T-helper 17 cell (primary cell): Measurements from ENCODE around the gene LRRC46. TPM values are rescaled to one million over a fixed set of nuclear protein-coding genes. Genes with fewer than 3 reads are reported as not detected.

Experiments used
- ATAC-seq: fragments of 150-1000 bp; cut with Tn5 transposase; 2 replicates; pipeline ENCODE4 v1.10.0; 2021; ENCODE audit warnings: mild to moderate bottlenecking, moderate library complexity
- DNase-seq, 3 donors: peaks; one replicate each; pipeline versions ENCODE4 v3.0.0 to v3.0.0-alpha.2; 2020 to 2021
- H3K9me3 ChIP-seq: one replicate; pipeline ENCODE4 v1.7.0; 2013; ENCODE audit warnings: low read length, mild to moderate bottlenecking; ENCODE audit not compliant: control insufficient read depth, poor library complexity, severe bottlenecking
- H3K27ac Mint-ChIP-seq: one replicate; pipeline ENCODE4 v1.8.0; 2022; ENCODE audit warnings: mild to moderate bottlenecking, moderate library complexity, mixed read lengths
- H3K27me3 Mint-ChIP-seq: one replicate; pipeline ENCODE4 v1.8.0; 2022; ENCODE audit warnings: mixed read lengths
- H3K36me3 Mint-ChIP-seq: one replicate; pipeline ENCODE4 v1.8.0; 2022; ENCODE audit warnings: low read depth, mixed read lengths
- H3K4me1 Mint-ChIP-seq: one replicate; pipeline ENCODE4 v1.8.0; 2022; ENCODE audit warnings: mild to moderate bottlenecking, mixed read lengths
- H3K4me3 Mint-ChIP-seq: one replicate; pipeline ENCODE4 v1.8.0; 2022; ENCODE audit warnings: mild to moderate bottlenecking, moderate library complexity, mixed read lengths
- total RNA-seq, 4 donors: library from RNA in 2 of 4; stranded (reverse) in 2 of 4; gene quantifications; one replicate each; pipeline ENCODE4 v1.2.3 and lab custom pipeline; 2022 to 2026

Gene LRRC46, protein sequence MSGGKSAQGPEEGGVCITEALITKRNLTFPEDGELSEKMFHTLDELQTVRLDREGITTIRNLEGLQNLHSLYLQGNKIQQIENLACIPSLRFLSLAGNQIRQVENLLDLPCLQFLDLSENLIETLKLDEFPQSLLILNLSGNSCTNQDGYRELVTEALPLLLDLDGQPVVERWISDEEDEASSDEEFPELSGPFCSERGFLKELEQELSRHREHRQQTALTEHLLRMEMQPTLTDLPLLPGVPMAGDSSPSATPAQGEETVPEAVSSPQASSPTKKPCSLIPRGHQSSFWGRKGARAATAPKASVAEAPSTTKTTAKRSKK
- total RNA-seq (under 1 TPM; 0.90 to 0.99 TPM), total RNA-seq (lab: John Stamatoyannopoulos, UW) (0 to 0.23 reads per million in 2 donors)

DNA sequence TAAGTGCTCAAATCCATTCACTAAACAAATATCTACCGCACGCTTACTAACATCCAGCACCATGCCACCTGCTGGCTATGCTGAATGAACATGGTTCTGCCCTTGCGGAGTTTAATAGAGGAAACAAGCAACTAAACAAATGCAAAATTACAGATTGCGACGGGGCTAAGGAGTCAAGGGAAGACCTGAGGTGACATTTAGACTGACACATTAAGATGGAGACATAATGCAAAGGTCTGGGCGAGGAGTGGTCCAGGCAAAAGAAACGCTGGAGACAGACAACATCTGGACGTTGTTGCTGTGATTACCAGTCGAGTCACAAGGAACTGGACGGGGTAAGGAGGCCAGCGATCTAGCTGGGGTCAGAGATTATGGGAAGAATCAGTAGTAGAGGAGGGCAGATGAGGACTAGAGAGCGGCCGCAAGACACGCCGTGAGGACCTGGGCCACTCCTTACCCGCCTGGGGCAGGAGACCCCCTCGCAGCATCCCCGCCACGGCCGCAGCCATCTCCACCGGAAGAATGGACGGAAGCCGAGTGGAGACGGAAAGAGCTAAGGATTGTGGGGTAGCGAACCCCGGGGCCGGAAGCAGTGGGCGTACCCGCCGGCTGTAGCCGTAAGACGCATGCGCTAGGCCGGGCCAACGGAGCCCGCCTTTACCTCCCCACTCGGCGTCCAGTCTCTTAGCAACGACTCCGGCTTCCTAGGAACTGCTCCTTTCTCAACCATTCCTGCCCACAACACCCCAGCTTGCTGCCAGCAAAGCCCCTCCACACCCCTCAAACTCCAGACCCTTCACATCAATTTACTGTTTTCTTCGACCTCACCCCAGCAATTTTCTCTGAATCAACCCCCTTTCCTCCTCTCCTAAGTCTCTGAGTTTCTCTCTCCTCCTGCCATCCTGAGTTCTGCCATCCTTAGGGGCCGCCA, at the start of gene LRRC46, which contains the start of gene MRPL10:
TSS of gene LRRC46 (plus strand) at position 668 of the 931 bp plus-strand sequence. CDS start 320 bp downstream, outside the sequence.
TSS of gene MRPL10 (minus strand) at position 539 of the 931 bp plus-strand sequence. CDS start at position 509, 30 bp downstream.
- Mint-ChIP-seq H3K27me3 (no peaks in the 10 kb centered on the region), H3K36me3 (peaks cover 2% of the 10 kb centered on the region), H3K4me1 (peaks cover 43% of the 10 kb centered on the region), H3K27ac (peak within 1 kb of the TSS; percentile 99), H3K4me3 (peak within 1 kb of the TSS; percentile 99)
- H3K9me3 ChIP-seq, result no peaks in the 10 kb centered on the region
- DNase-seq (peak; percentile 82 to 86 (median 85)), ATAC-seq (peak; percentile 74)

DNA sequence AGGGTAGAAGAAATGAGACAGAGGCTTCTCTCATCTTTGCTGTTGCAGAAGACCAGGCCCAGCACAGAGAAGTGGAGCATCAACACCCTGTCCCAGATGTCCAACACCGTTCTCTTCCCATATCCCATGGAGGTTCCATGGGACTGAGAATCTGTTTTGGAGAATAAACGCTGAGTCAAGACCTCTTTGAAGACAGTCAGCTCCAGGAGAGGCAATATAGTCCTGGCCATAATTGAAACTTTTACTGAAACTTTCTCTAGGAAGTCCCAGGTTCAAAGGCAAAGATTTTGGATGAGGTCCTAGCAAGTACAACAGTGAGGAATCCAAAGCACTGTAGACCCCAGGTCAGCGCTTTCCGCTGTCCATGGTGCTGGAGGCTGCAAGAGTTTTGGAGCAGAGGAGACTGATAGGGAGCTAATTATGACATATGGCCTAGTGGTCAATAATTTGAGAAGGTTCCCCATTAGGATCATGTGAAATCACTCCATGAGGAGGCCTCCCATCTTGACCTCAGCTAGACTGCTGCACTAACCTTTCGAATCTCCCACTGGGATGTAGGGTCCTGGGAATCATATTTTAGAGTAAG, 45.8 kb upstream of the LRRC46 start:
- DNase-seq (no peak), ATAC-seq (no peak)
- Mint-ChIP-seq H3K36me3 (peaks cover 6% of the 10 kb centered on the region), H3K4me3 (no peak overlapping the region), H3K27ac (no peak overlapping the region), H3K4me1 (peaks cover 3% of the 10 kb centered on the region), H3K27me3 (peaks cover 33% of the 10 kb centered on the region)
- no peaks in the 10 kb centered on the region for H3K9me3 ChIP-seq

DNA sequence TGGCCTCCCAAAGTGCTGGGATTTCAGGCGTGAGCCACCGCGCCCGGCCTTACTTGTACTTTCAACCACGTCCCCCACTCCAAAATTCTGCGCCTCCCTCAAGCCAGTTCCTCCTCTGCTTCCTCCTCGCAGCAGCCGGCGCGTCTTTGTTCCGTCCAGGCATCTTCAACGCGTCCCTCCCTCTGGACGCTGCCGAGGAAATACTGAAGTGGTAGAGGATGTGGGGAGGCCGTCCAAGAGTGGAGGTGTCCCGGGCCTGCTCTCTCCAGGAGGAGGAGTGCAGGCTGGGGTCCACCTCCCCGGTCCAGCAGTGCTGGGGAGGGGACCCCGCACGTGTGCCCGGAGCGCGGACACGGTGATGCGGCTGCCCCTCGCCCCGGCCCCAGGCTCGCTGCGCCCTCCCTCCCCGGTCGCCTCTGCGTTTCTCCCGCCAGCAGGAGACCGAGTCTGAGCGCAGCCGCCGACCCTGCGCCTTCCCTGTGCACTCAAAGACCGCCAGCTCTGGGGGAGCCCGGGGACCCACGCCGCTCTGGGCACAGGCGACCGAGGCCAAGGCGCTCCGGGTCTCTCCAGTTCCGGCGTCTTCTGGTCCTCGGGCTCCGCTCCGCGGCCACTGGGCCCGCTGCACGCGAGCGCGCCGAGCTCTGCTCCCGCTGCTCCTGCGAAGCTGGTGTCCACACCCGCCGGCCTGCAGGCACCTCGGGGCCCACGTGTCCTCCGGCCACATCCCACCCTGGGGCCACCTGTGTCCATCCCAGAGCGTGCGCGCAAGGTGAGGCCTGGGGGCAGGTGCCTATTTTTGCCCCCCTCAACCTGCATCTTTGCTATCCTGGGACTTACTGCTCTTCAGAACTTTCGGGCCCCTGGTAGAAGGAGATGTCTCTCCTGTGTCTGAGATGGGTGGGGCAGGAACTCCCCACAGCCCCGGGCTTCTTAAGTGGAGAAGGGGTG, 41.6 kb upstream of the LRRC46 start:
- ATAC-seq (peak; percentile 82), DNase-seq (peak in 1 of 3 donors; percentile 20)
- Mint-ChIP-seq H3K36me3 (peaks cover 4% of the 10 kb centered on the region), H3K4me1 (peaks cover 3% of the 10 kb centered on the region), H3K4me3 (peak overlapping the region; percentile 73), H3K27me3 (peaks cover 66% of the 10 kb centered on the region), H3K27ac (no peak overlapping the region)
- H3K9me3 ChIP-seq, result no peaks in the 10 kb centered on the region

DNA sequence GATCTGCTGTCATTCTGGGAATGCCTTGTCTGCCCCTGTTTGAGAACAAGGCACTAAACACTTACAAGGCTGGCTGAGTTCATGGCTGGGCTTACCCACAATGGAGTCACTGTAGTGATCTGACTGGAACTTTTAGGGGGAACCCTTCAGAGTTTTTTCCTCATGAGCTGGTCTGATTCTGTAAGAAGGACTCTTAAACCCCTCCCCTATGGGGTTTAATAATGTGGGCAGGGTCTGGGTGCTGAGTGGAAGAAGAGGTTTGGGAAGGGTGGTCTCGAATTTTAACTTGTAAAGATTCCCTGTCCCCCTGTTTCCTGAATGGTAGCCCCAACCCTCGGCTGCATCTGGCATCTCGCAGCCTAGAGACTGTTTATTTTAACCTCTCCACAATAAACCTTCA, 40.4 kb upstream of the LRRC46 start:
- ATAC-seq, result no peak

DNA sequence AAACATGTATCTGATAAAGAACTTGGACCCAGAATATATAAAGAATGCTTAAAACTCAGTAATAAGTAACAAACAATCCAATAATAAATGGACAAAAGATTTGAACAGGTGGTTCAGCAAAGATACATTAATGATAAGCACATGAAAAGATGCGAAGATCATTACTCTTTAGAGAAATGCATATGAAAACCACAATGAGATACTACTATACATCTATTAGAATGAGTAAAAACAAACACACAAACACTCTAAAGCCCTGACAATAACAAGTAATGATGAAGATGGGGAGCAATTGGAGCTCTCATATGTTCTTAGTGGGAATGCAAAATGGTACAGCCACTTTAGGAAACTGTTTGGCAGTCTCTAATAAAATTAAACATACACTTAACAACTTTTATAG, 39.0 kb upstream of the LRRC46 start:
- no peaks in the 10 kb centered on the region for H3K9me3 ChIP-seq
- H3K4me3 Mint-ChIP-seq, result no peak overlapping the region
- H3K4me1 Mint-ChIP-seq, result peaks cover 3% of the 10 kb centered on the region
- peaks cover 65% of the 10 kb centered on the region for H3K27me3 Mint-ChIP-seq
- no peak overlapping the region for H3K27ac Mint-ChIP-seq
- DNase-seq, result no peak
- ATAC-seq, result no peak
- peaks cover 4% of the 10 kb centered on the region for H3K36me3 Mint-ChIP-seq

More for the DNA sequence above, 40.4 kb upstream of the LRRC46 start:
- no peaks in the 10 kb centered on the region for H3K9me3 ChIP-seq
- Mint-ChIP-seq H3K4me3 (peak overlapping the region; percentile 73), H3K36me3 (peaks cover 4% of the 10 kb centered on the region), H3K27ac (no peak overlapping the region), H3K4me1 (peaks cover 3% of the 10 kb centered on the region), H3K27me3 (peaks cover 65% of the 10 kb centered on the region)
- no peak for DNase-seq

DNA sequence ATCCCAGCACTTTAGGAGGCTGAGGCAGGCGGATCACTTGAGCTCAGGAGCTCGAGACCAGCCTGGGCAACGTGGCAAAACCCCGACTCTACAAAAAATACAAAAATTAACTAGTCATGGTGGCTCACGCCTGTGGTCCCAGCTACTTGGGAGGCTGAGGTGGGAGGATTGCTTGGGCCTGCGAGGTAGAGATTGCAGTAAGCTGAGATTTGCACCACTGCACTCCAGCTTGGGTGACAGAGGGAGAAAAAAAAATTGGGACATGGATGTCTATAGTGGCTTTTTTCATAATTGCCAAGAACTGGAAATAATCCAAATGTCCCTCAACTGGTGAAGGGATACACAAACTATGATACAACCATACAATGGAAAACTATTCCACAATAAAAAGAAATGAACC, 38.5 kb upstream of the LRRC46 start:
- no peaks in the 10 kb centered on the region for H3K9me3 ChIP-seq
- Mint-ChIP-seq H3K27me3 (peaks cover 70% of the 10 kb centered on the region), H3K36me3 (peaks cover 4% of the 10 kb centered on the region), H3K4me3 (no peak overlapping the region), H3K27ac (no peak overlapping the region), H3K4me1 (peaks cover 3% of the 10 kb centered on the region)
- DNase-seq (no peak), ATAC-seq (no peak)

DNA sequence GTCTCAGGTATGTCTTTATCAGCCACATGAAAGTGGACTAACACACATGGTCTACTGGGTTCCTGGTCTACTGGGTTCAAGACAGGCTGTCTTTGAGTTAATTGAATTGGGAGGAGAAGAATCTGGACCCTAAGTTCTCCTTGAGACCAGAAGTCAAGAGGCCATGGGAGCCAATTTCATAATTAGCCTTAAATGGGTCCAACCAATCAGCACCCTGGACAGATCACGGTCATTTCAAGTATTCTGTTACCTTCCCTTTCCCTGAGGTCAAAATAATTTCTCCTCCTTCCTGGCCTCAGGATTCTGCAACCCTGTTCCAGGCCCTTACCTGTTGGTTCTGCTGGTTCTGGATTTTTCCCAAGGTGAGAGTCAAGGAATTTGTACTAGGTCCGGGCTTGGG, 33.7 kb upstream of the LRRC46 start:
- H3K4me1 Mint-ChIP-seq, result peaks cover 2% of the 10 kb centered on the region
- no peaks in the 10 kb centered on the region for H3K9me3 ChIP-seq
- H3K4me3 Mint-ChIP-seq, result no peak overlapping the region
- peaks cover 42% of the 10 kb centered on the region for H3K27me3 Mint-ChIP-seq
- no peak overlapping the region for H3K27ac Mint-ChIP-seq
- DNase-seq, result no peak
- no peak for ATAC-seq
- no peaks in the 10 kb centered on the region for H3K36me3 Mint-ChIP-seq

DNA sequence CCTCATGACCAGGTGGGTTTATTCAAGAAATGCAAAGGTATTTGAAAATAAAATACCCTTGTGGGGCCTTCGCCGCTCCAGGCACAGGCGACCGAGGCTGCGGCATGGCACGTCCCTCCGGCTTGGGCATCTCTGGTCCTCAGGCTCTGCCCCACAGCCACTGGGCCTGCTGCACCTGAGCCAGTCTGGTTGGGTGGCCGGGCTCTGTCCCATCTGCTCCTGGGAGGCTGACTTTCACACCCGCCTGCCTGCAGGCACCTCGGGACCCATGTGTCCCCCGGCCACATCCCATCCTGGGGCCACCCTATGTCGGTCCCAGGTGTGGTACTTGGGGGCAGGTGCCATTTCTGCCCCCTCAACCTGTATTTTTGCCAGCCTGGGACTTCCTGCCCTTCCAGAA, 30.8 kb upstream of the LRRC46 start:
- Mint-ChIP-seq H3K27ac (no peak overlapping the region), H3K4me3 (no peak overlapping the region), H3K36me3 (no peaks in the 10 kb centered on the region), H3K27me3 (peaks cover 14% of the 10 kb centered on the region), H3K4me1 (peaks cover 2% of the 10 kb centered on the region)
- DNase-seq, result no peak
- no peak for ATAC-seq
- no peaks in the 10 kb centered on the region for H3K9me3 ChIP-seq

DNA sequence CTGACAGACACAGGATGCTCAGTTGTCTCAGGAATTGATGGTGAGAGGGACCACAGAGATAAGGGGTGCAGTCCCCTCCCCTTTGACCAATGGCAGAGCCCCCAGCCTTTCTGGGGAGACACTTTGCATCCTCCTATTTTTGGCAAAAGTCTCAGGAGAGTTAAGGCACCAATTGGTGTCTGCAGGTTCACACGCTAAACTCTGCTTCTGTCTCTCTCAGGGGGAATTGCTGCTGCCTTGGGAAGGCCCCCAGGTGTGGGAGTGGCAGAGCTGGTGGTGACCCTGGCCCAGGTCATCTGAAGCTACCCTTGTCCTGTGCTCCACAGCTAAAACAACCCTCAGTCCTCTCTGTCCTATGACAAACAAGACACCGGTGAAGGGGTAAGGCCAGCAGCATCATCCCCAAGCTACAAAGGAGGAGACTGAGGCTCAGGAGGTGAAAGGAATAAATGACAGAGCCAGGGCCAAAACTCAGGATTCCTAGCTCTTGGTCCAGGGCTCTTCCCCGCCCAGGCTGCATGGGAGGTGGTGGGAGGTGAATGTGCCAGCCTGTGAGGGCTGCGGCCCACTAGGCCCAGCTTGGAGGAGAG, 30.2 kb upstream of the LRRC46 start:
- peaks cover 2% of the 10 kb centered on the region for H3K4me1 Mint-ChIP-seq
- H3K27ac Mint-ChIP-seq, result no peak overlapping the region
- H3K27me3 Mint-ChIP-seq, result peaks cover 13% of the 10 kb centered on the region
- no peaks in the 10 kb centered on the region for H3K36me3 Mint-ChIP-seq
- H3K4me3 Mint-ChIP-seq, result no peak overlapping the region
- no peak for DNase-seq
- ATAC-seq, result no peak
- no peaks in the 10 kb centered on the region for H3K9me3 ChIP-seq

DNA sequence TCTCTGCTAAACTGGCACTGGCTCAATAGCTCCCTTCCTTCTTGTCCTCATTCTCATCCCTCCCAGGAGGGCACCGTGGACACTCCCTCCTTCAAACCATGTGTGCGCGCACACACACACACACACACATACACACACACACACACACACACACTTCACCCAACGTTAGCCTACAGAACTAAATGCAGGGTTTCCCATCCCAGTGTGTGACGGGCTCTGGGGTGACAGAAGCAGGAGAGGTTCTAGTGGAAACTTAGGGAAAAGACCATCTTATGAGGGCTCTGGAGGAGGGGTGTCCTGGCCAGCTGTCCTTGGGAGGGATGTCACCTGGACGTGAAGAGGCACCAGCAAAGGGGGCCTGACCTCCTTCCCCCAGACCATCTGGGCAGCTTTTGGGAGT, 29.6 kb upstream of the LRRC46 start:
- H3K9me3 ChIP-seq, result no peaks in the 10 kb centered on the region
- ATAC-seq, result no peak
- Mint-ChIP-seq H3K36me3 (no peaks in the 10 kb centered on the region), H3K27ac (no peak overlapping the region), H3K4me1 (peaks cover 2% of the 10 kb centered on the region), H3K4me3 (no peak overlapping the region), H3K27me3 (peaks cover 13% of the 10 kb centered on the region)
- DNase-seq, result no peak

DNA sequence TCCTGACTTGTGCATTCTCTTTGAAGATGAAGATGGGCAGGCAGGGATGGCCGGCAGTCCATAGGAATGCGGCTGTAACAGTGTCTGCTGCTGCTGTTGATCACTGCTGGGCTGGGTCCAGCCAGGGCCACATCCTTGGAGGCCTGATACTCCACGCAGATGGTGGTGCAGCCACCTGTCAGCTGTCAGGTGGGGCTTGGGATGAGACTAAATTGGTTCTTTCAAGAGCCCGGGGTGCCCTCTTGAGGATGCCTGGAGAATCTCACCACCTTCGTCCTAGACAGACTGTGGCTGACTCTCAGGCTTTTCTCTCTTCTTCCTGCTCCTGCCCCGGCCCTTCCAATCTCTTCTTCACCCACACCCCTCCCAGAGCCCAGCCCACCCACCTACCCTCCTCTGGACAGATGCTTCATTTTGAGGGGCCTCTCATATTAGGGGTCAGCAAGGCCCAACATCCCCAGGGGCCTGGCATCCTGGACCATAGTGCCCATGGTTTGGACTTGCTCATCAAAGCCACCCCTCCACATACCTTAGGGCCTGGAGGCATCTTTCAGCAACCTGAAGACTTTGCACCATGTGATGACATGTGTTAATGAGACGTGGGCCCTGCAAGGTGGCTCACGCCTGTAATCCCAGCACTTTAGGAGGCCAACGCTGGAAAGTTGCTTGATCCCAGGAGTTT, 29.0 kb upstream of the LRRC46 start:
- no peaks in the 10 kb centered on the region for H3K9me3 ChIP-seq
- ATAC-seq (peak; percentile 90), DNase-seq (peak in 1 of 3 donors; percentile 43)
- Mint-ChIP-seq H3K4me1 (peaks cover 2% of the 10 kb centered on the region), H3K27ac (no peak overlapping the region), H3K4me3 (no peak overlapping the region), H3K36me3 (peaks cover 2% of the 10 kb centered on the region), H3K27me3 (peaks cover 13% of the 10 kb centered on the region)
